AG04449 (cell line): ENCODE measurements around the gene SGIP1.
A peak's percentile ranks its signal among the peaks of the same experiment; 100 is the strongest.

Experiments used
- CTCF ChIA-PET: fragments of 350-600 bp; formaldehyde crosslinking; extraction: SDS; loops from one replicate; lab custom pipeline; 2021; ENCODE audit warnings: antibody characterized with exemption; lab: Yijun Ruan, JAX
- POLR2A ChIA-PET: fragments of 400-600, 350-600 bp; formaldehyde crosslinking; extraction: SDS; loops from one replicate; lab custom pipeline; 2020; ENCODE audit warnings: antibody characterized with exemption, inconsistent platforms; lab: Yijun Ruan, JAX
- DNase-seq: peaks from one replicate; pipeline ENCODE4 v3.0.0-alpha.2; 2010; ENCODE audit warnings: low read depth, low spot score
- H3K4me3 ChIP-seq: 2 replicates; pipeline ENCODE4 v1.5.1; 2011; ENCODE audit warnings: low read depth, mild to moderate bottlenecking, control low read depth, low read length
- CTCF ChIP-seq: IDR thresholded peaks from one replicate; pipeline ENCODE4 v1.5.1; 2011; ENCODE audit warnings: mild to moderate bottlenecking, moderate library complexity, low read length, control low read depth, inconsistent platforms; ENCODE audit not compliant: insufficient read depth; ENCODE audit errors: missing control alignments

The SGIP1 gene

GRCh38 chr1:66525086-66525485 is 8.9 kb upstream of the SGIP1 start:
- ChIA-PET POLR2A (no interaction called here), CTCF (no interaction called here)
- no peak for DNase-seq
- no peak overlapping the region for H3K4me3 ChIP-seq
- no peak for TF ChIP-seq CTCF

- H3K4me3 ChIP-seq, result no peak overlapping the region
- DNase-seq, result no peak
- CTCF ChIA-PET, result interaction anchor here (0.8 to 1.5 kb wide), 3 partner anchors 33 to 201 kb away, joined by 3 read pairs; no protein-coding TSS in a partner anchor
- TF ChIP-seq CTCF, result no peak
- POLR2A ChIA-PET, result no interaction called here
Observed at GRCh38 chr1:66526036-66526435, 7.9 kb upstream of the SGIP1 start.

DNA sequence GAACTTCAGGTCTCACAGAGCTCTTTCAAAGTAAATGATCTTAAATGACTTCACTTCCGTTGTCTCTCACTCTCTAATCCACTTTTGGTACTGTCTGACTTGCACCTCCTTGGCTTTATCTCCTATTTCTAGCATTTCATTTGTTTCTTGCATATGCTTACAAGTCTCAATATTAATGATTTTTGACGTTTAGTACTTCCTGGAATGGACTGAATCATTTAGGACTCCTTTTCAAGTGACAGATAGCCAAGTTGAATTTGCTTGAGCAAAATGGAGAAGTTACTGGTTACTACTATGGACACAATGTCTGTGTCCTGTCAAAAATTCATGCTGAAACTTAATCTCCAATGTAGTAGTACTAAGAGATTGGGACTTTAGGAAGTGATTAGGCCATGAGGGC is 7.0 kb upstream of the SGIP1 start:
- DNase-seq, result no peak
- ChIA-PET CTCF (interaction anchor here (0.8 to 2.4 kb wide), 3 partner anchors 23 to 200 kb away, joined by 3 to 8 read pairs (median 3); no protein-coding TSS in a partner anchor), POLR2A (no interaction called here)
- no peak for TF ChIP-seq CTCF
- no peak overlapping the region for H3K4me3 ChIP-seq

DNA sequence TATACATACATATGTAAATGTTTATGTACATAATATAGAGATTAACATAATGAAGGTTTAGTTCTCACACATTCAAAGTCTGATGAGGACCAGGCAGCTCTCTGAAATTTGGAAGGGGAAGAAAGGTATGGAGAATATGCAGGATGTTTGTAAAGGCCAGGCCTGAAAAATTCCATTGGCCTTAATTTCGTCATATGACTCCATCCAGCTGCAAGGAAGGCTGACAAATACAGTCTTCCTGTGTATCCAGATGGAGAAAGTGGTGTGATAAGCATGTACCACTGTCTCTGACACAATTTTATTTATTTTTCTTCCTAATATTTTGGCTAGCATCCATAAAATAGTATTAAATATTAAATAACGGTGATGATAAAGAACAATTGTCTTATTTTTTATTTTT is 6.3 kb upstream of the SGIP1 start:
- no peak for DNase-seq

GRCh38 chr1:66528580-66528979 is 5.4 kb upstream of the SGIP1 start:
- no peak overlapping the region for H3K4me3 ChIP-seq
- TF ChIP-seq CTCF, result no peak
- CTCF ChIA-PET, result interaction anchor here (1.1 to 2.4 kb wide), 2 partner anchors 25 to 276 kb away, joined by 3 to 8 read pairs; no protein-coding TSS in a partner anchor
- POLR2A ChIA-PET, result no interaction called here
- DNase-seq, result no peak

More for the DNA sequence above, 6.3 kb upstream of the SGIP1 start:
- H3K4me3 ChIP-seq, result no peak overlapping the region
- POLR2A ChIA-PET, result no interaction called here
- CTCF ChIA-PET, result interaction anchor here (2.4 kb wide), 1 partner anchor 24 kb away, joined by 8 read pairs; no protein-coding TSS in a partner anchor
- TF ChIP-seq CTCF, result no peak

- H3K4me3 ChIP-seq, result peak overlapping the region; percentile 65; the same call in 1 of the 2 replicates
- POLR2A ChIA-PET, result interaction anchor here (1.0 to 1.9 kb wide), 2 partner anchors 26 to 31 kb away, joined by 3 to 4 read pairs; no protein-coding TSS in a partner anchor
- no peak for DNase-seq
- TF ChIP-seq CTCF, result no peak
- CTCF ChIA-PET, result interaction anchor here (1.8 to 8.2 kb wide), 4 partner anchors 10 to 193 kb away, joined by 5 to 43 read pairs (median 10); no protein-coding TSS in a partner anchor
Observed at GRCh38 chr1:66532214-66532613, 1.7 kb upstream of the SGIP1 start.
